GM10248 (cell line): ENCODE results near the gene FAM83B.

ENCODE experiments used
- CTCF ChIA-PET: fragments of 300-600 bp; sonication (Branson Sonifier 250); formaldehyde crosslinking; extraction: SDS; loops from one replicate; lab custom pipeline; 2021; ENCODE audit warnings: antibody characterized with exemption; lab: Yijun Ruan, JAX
- POLR2A ChIA-PET: fragments of 350-650 bp; sonication (Branson Sonifier 250); formaldehyde crosslinking; extraction: SDS; loops from one replicate; lab custom pipeline; 2020; ENCODE audit warnings: antibody characterized with exemption; lab: Yijun Ruan, JAX
- DNase-seq: peaks from one replicate; pipeline ENCODE4 v3.0.0; 2012; ENCODE audit errors: extremely low spot score
- CTCF ChIP-seq: IDR thresholded peaks from 2 replicates; pipeline ENCODE4 v1.5.1; 2012; ENCODE audit warnings: mild to moderate bottlenecking, low read depth; ENCODE audit errors: extremely low read depth, missing control alignments, control extremely low read depth

Gene FAM83B

GRCh38 chr6:54892831-54893230 lies 46.3 kb downstream of the FAM83B start:
- POLR2A ChIA-PET: no interaction called here
- no peak for TF ChIP-seq CTCF
- CTCF ChIA-PET: no interaction called here
- no peak for DNase-seq

GRCh38 chr6:54893818-54894217 lies 47.2 kb downstream of the FAM83B start:
- POLR2A ChIA-PET: no interaction called here
- CTCF ChIA-PET: no interaction called here
- TF ChIP-seq CTCF: no peak
- DNase-seq: no peak

- ChIA-PET CTCF (no interaction called here), POLR2A (no interaction called here)
- DNase-seq: no peak
- TF ChIP-seq CTCF: no peak
These were observed 49.7 kb downstream of the FAM83B start for GRCh38 chr6:54896302-54896701.

- ChIA-PET POLR2A (no interaction called here), CTCF (no interaction called here)
- no peak for TF ChIP-seq CTCF
These were observed 51.1 kb downstream of the FAM83B start for GRCh38 chr6:54897462-54898189.

GRCh38 chr6:54898767-54899166 lies 52.2 kb downstream of the FAM83B start:
- TF ChIP-seq CTCF: no peak

More at GRCh38 chr6:54897462-54898189, 51.1 kb downstream of the FAM83B start:
- DNase-seq: no peak

GRCh38 chr6:54899442-54899841 lies 52.9 kb downstream of the FAM83B start:
- no peak for DNase-seq
- TF ChIP-seq CTCF: no peak
- ChIA-PET POLR2A (no interaction called here), CTCF (interaction anchor here (0.8 to 1.8 kb wide), 3 partner anchors 8 to 182 kb away, joined by 3 to 5 read pairs (median 3); no protein-coding TSS in a partner anchor)

More at GRCh38 chr6:54898767-54899166, 52.2 kb downstream of the FAM83B start:
- ChIA-PET CTCF (interaction anchor here (1.4 kb wide), 1 partner anchor 26 kb away, joined by 3 read pairs; no protein-coding TSS in a partner anchor), POLR2A (no interaction called here)
- DNase-seq: no peak
